IPS-NIHi7 (cell line): ENCODE measurements around the gene TRMT10B.
"Not testable (repeated sequence)": the region's sequence is repeated elsewhere in the genome, so short reads cannot be mapped to it uniquely, and the experiment has no call there.

Experiments
- DNase-seq: peaks from one replicate; pipeline ENCODE4 v3.0.0; 2012; ENCODE audit warnings: mixed read lengths; ENCODE audit errors: extremely low spot score

TRMT10B gene

DNA sequence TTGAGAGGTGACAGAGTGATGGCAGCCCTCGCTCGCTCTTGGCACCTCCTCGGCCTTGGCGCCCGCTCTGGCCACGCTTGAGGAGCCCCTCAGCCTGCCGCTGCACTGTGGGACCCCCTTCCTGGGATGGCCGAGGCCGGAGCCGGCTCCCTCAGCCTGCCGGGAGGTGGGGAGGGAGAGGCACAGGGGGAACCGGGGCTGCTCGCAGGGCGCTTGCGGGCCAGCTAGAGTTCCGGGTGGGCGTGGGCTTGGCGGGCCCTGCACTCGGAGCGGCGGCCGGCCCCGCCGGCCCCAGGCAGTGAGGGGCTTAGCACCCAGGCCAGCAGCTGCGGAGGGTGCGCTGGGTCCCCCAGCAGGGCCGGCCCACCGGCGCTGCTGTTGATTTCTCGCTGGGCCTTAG lies 1.9 kb upstream of the TRMT10B start:
- DNase-seq, result not testable (repeated sequence)

DNA sequence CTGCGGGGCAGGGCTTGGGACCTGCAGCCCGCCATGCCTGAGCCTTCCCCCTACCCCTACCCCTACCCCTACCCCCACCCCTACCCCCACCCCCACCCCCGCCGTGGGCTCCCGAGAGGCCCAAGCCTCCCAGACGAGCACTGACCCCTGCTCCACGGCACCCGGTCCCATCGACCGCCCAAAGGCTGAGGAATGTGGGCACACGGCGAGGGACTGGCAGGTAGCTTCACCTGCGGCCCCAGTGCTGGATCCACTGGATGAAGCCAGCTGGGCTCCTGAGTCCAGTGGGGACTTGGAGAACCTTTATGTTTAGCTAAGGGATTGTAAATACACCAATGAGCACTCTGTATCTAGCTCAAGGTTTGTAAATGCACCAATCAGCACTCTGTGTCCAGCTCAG lies 1.5 kb upstream of the TRMT10B start:
- not testable (repeated sequence) for DNase-seq

DNA sequence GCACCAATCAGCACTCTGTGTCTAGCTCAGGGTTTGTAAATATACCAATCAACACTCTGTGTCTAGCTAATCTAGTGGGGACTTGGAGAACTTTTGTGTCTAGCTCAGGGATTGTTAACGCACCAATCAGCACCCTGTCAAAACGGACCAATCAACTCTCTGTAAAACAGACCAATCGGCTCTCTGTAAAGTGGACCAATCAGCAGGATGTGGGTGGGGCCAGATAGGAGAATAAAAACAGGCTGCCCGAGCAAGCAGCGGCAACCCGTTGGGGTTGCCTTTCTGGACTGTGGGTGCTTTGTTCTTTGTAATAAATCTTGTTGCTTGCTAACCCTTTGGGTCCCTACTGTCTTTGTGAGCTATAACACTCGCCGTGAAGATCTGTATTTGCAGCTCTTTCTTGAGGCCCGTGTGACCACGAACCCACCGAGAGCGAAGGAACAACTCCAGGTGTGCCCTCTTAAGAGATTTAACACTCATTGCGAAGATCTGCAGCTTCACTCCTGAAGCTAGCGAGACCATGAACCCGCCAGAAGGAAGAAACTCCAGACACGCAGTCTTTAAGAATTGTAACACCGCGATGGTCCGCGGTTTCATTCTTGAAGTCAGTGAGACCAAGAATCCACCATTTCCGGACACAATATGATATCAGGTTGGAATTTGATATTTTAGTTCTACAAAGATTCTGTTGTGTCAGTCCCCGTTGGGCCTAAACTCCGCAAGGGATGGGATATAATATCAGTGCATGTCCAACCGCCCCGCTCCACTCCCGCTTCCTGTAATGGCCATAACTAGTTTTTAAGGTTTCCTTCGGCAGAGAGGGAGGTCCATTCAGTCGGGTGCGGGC lies 740 bp upstream of the TRMT10B start:
- no peak for DNase-seq

DNA sequence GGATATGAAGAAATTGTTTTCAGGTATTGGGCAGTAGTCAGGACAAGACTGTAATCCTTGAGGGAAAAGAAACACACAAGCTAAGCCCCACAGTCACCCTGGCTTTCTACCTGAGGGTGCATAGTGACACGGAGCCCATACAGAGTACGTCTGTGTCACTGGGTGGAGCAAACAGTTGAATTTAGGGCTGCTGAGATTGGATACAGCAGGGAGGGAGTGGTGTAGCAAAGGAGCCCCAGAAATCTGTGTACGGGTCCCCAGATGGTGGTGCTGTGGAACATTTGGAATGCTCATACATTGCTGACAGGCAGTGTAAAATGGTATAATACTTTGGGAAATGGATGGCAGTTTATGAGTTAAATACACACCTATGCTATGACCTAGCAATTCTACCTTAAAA lies 5.1 kb downstream of the TRMT10B start:
- DNase-seq, result no peak

DNA sequence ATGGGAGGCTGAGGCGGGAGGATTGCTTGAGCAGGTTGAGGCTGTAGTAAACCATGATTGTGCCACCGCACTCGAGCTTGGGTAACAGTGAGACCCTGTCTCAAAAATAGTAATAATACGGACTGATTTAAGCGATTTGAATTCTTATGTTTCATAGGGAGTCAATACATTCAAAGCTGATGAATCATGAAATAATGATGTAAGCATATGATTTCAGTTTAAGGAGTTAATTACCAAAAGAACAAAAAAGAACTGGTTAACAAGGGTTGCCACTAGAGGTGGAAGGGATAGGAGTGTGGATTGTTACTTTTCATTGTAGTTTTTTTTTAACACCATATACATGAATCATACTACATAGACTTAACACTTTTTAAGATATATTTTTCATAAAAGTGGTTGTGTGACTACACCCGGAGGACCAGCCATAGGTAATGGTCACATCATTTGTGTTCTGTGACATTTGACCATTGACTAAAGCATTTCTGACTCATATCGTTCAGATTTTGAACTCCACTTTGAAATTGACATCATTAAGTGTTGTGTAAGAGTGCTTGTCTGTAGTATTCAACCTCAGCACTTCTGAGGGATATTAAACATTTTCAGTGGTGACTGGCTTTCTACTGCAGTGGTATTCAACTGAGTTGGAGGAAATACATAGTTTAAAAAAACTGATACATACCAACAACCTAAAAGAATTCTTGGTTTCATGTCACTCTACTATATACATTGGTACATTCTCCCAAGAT lies 7.0 kb downstream of the TRMT10B start:
- no peak for DNase-seq

DNA sequence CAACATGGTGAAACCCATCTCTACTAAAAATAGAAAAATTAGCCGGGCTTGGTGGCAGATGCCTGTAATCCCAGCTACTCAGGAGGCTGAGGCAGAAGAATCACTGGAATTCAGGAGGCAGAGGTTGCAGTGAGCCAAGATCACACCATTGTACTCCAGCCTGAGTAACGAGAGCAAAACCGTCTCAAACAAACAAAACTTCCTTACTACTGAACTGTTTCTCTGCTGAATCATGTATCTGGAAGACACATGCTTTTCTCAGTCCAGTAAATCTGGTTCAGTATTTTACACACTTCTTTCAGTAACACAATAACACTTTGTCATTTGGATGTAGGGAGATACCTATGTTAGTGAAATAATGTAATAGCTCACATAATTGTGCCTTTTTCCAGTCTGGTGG lies 7.9 kb downstream of the TRMT10B start:
- no peak for DNase-seq

DNA sequence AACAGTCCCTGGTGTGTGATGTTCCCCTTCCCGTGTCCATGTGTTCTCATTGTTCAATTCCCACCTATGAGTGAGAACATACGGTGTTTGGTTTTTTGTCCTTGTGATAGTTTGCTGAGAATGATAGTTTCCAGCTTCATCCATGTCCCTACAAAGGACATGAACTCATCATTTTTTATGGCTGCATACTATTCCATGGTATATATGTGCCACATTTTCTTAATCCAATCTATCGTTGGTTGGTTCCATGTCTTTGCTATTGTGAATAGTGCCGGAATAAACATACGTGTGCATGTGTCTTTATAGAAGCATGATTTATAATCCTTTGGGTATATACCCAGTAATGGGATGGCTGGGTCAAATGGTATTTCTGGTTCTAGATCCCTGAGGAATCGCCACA lies 11.7 kb downstream of the TRMT10B start:
- DNase-seq, result not testable (repeated sequence)

DNA sequence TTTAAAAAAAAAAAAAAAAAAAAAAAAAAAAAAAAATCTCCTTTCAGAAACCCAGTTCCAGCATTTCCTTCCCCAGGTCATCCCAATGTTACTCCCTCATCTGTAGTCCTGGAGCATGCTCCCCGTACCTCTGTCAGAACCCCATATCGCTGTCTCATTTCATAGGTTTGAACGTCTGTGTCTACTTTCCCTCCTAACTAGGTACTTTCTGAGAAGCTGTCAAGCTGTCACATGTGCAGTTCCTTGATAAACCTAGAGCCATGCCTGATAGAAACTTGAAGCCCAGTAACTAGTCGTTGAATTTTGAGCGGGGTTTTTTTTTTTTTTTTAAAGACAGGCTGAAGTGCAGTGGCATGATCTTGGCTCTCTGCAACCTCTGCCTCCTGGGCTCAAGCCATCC lies 15.7 kb downstream of the TRMT10B start:
- DNase-seq, result no peak

DNA sequence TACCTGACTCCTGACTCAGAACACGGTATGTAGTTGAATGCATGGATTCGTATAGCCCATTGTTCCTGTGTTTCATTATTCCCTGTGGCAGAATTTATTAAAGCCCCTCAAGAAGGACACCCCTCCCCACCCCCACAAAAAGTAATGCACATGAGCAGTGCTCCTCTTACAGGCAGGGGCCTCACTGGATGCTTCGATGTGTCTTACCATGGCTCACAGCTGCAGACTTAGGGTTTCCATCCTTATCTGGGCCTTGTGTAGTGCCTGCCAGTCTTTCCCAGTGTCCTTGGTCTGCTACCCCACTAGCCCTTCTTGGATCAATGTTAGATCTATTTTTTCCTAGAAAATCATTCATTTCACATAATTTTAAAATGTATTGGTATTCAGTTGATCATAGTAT lies 16.4 kb downstream of the TRMT10B start:
- DNase-seq, result no peak

DNA sequence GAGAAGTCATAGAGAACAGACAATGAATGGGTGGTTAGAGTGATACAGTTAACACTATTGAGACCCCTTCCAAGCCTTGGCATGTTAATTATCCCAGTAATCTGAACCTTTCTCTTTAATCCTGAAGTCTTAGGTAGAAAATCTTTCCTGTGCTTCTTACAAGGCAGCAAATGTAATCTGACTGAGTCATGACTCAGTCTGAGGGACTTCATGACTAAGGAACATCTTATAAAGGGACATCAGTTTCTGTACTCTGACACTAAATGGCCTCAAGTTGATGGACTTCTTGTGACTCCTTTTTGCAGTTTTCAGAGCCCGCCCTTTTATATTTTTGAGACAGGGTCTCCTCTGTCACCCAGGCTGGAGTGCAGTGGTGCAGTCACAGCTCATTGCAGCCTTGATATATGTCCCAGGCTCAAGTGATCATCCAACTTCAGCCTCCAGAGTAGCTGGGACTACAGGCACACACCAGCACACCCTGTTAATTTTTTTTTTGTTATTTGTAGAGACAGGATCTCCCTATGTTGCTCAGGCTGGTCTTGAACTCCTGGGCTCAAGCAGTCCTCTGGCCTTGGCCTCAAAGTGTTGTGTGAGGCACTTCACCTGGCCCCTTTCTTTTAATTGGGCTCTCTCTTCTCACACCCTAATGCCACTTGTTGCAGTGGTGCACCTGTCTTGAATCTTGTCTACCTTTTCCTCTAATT lies 21.8 kb downstream of the TRMT10B start:
- DNase-seq, result no peak

DNA sequence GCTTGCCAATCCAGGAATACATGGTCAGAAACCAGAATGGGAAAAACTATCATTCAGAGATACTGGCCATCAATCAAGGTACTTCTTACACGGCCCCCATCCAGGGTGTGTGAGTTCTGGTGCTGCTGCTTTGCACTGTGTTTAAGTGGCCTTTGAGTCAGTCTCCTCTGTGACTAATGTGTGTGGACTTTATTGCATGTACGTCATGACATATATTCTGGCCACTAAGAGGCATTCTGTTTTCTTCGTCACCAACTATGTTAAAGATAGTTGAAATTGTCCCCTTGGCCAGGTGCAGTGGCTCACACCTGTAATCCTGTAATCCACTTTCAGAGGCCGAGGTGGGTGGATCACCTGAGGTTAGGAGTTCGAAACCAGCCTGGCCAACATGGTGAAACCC lies 22.7 kb downstream of the TRMT10B start:
- DNase-seq, result no peak

DNA sequence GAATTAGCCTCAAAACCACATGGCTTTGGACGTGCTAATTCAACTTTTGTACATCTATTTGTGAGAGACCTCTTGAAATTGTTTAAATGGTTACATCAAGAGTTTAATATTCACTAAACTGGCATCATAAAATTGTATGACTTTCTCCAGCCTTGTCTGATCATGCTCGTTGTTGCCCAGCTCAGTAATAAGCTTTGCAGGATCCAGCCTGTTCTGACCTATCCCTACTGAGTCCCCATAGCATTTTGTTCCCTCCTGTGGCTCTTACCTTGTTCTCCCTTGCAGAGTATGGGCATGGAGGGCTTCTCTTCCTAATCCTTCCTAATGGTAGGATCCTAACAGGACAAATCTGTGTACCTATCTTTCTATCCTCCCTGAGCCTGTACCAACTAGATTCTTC lies 24.9 kb downstream of the TRMT10B start:
- no peak for DNase-seq

DNA sequence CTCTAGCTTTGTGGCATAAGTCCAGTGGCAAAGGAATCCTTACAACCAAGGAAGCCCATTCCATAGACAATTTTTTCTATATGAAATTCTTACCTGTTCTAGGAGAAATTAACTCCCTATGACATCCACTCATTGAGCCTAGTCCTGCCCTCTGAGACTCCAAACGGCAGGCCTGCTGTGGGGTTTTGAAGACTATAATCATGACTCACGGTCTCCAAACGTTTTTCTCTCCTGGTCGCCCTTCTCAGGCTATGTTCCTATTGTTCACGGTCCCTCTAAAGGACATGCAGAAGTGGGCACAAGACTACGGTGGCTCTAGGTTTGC lies 30.6 kb downstream of the TRMT10B start:
- DNase-seq, result no peak

DNA sequence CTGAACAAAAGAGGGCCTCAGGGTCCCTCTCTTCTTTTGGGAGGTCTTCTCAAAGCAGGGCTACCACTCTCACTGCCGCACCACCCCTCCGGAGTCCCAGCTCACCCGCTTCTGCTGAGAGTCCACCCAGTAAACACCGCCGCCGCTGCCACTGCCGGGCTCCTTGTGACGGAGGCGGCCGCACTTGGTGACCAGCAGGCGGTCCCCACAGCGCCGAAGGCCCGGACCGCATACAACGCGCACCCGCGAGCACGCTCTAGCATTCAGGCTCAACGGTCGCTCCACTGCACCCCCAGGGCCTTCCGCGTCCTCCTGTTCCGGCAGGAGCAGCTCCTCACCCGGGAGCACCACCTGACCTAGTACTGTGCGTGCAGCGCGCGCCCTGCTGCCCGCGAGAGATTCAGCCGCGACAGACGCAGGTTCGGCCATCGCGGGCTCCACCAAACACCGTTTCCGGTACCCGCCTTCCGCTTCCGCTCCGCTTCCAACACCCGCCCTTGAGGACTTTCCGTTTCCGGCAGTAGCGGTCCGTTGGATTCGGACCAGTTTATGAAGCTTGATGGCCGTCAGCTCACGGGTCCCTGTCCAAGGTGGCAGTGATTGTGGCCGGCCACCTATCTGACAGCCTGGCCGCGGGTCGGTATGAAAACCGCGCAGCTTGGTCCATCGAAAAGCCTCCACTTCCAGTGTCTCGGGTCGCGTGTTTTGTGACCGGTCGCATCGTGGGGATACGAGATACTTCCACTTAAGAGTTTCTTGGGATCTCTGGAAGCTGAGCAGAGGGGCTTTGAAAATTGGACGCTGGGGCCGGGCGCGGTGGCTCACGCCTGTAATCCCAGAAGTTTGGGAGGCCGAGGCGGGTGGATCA lies 31.2 kb downstream of the TRMT10B start, which contains the start of gene EXOSC3:
EXOSC3 (minus strand) TSS at position 449 of the 868 bp plus-strand sequence; CDS start at position 429, 20 bp downstream.
- peak; percentile 88 for DNase-seq

DNA sequence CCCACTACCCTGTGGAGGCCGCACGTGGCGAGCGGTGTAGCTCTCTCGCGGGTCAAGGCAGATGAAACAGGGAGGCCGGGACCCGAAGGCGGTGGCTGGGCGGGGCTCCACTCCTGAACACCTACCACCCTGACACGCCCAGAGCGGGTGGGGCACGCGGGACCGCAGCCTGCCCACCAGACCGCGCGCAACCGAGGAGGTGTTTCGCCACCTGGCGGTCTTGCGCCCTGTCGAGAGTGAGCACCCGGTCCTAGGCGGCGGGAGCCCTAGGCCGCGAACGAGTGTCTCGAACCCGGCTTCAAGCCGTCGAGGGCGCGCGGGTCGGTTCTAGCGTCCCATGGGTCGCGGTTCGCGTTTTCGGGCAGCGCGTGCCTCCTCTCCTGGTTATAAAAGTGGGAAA lies 33.5 kb downstream of the TRMT10B start:
- DNase-seq, result no peak

DNA sequence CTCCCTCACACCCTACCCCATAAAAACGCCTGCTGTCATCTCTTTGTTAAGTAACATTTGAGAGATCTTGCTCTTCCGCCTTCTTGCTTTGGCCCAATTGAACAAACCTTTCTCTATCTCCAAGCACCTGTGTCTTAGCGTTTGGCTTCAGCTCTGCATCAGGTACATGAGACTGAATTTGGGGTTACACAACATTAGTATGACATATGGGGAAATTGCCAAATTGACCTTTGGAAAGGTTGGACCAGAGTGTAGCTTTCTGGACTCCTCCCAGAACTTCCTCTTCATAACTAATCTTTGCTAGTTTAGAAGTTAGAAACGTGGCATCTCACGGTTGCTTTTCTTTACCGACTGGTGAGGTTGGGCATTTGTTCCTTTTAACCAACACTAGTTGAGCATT lies 34.7 kb downstream of the TRMT10B start:
- DNase-seq, result no peak

DNA sequence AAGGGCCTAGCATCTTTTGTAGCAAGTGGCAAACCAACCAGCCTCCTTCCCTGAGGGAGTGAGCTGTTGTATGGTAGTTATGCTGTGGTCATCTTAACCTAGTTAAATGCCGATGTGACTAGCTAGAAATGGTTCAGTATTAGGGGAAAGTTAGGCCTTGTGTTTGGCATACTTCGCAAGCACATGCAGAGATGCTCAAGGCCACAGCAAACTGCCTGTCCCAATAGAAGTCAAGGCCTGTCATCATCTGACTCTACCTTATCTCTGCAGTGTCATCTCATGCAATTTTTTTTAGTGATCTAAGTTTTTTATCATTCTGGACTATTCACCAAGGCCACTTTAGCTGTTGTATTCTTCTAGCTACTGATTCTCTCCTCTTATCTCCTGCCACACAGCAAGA lies 36.5 kb downstream of the TRMT10B start:
- no peak for DNase-seq

DNA sequence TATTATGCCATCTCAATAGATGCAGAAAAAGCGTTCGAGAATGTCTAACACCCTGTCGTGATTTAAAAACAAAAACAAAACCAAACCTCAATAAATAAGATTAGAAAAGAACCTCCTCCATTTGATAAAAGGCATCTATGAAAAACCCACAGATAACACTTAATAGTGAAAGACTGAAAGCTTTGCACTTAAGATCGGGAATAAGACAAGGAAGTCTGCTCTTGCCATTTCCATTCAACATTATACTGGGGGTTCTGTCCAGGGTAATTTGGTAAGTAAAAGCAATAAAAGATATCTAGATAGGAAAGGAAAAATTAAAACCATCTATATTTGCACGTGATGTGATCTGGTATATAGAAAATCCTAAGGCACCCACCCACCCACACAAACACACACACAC lies 38.5 kb downstream of the TRMT10B start:
- DNase-seq, result no peak

DNA sequence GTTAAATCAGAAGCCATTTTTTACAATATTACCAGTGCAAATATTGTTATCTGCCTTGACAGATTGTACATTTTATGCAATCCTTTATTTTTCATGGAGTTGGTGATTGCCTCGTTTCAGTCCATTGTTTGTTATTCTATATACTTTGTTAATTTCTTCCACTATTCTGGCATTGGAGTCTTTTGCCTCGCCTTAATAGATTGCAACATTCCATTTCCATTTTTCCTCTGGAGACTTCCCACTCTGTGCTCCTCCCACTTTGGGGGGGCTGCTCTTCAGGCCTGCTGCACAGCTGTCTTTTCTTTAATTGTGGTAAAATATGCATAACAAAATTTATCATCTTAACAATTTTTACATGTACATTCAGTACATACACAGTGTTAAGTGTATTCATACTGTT lies 42.6 kb downstream of the TRMT10B start:
- no peak for DNase-seq

DNA sequence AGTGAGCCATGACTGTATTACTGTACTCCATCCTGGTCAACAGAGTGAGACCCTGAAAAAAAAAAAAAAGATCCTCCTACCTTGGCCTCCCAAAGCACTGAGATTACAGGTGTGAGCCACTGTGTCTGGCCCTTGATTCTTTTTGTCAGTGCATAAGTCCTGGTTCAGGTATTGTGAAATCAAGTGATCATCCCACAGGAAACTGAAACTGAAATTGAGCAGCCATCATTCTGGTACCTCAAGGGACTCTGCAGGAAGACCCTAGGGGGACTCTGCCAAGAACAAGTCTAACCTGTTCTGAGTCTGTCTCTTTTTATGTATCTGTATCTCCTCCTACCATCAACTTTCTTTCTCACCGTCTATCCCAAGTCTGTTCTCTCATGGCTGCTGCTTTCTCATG lies 45.1 kb downstream of the TRMT10B start:
- DNase-seq, result no peak

DNA sequence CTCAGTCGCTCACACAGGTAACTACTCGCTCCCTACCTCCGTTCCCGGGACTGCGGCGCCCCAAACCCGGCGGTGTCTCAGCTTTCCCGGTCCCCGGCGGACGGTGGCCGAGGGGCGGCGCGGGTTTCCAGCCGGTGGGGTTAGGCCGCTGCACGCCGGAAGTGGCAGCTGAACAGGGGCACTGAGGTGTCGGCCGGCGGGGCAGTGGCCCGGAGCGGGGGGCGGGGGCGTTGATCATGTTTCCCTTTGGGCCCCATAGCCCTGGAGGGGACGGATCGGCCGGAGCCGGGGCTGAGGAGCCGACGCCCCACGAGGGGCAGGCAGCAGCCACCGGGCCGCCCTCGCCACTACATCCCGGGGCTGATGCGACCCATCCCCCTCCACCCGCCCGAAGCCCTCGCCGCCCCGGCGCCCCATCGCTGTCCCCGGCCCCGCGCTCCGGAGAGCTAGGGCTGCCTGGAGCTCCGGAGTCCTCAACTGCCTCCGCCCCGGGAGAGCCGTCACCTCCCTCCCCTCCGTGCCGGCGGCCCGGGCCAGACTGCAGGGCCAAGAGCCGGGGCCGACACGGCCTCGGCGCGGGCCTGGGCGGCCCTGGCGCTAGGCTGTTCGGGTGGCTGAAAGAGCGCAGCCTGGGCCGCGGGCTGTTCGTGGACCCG lies 47.2 kb downstream of the TRMT10B start, which contains the start of gene DCAF10:
DCAF10 (plus strand) TSS at position 167 of the 656 bp plus-strand sequence; CDS start at position 237, 70 bp downstream.
- DNase-seq, result peak; percentile 89
